Body of pancreas (tissue), 4 donors: Measurements from ENCODE around the gene ATP11C.

Experiments
- CTCF ChIP-seq, 7 experiments: fragments of 450-650 bp in 4 of 7; fragments of 200-600 bp in 3 of 7; sonication (generic) in 3 of 7; IDR thresholded peaks; one replicate each; pipeline ENCODE4 v1.5.1; 2016 to 2019; ENCODE audit warnings: antibody characterized with exemption in 7 of 7
- POLR2A ChIP-seq, 3 donors: fragments of 450-650 bp; IDR thresholded peaks; one replicate each; pipeline ENCODE4 v1.6.1; 2016; ENCODE audit warnings: antibody characterized with exemption in 3 of 3, mild to moderate bottlenecking in 2 of 3

- TF ChIP-seq POLR2A (IDR thresholded peaks at IDR 0.05) (no peak), CTCF (IDR thresholded peaks at IDR 0.05) (no peak)
These were observed 81.1 kb downstream of the ATP11C start for GRCh38 chrX:139851730-139852129.
